ENCODE data around the gene STARD13.

STARD13 gene

GRCh38 chr13:33072759-33073158, 212.8 kb downstream of the STARD13 start:
- no peak for DNase-seq

GRCh38 chr13:33072282-33072681, 213.3 kb downstream of the STARD13 start:
- no peak for DNase-seq

- no peak for DNase-seq
Observed at GRCh38 chr13:33070713-33071112, 214.8 kb downstream of the STARD13 start.

- no peak for DNase-seq
Observed at GRCh38 chr13:33069365-33069764, 216.2 kb downstream of the STARD13 start.

GRCh38 chr13:33066329-33066728, 219.2 kb downstream of the STARD13 start:
- DNase-seq, result no peak

- no peak for DNase-seq
Observed at GRCh38 chr13:33060815-33061214, 224.7 kb downstream of the STARD13 start.

- DNase-seq, result no peak
Observed at GRCh38 chr13:33058776-33059327, 226.7 kb downstream of the STARD13 start.

- DNase-seq, result no peak
Observed at GRCh38 chr13:33057019-33057780, 228.4 kb downstream of the STARD13 start.

- DNase-seq, result no peak
Observed at GRCh38 chr13:33053397-33054066, 232.0 kb downstream of the STARD13 start.
